RPMI8226 (cell line): ENCODE results near the gene MCU.
"Not testable (repeated sequence)": the region's sequence is repeated elsewhere in the genome, so short reads cannot be mapped to it uniquely, and the experiment has no call there.

ENCODE experiments used
- DNase-seq: peaks from one replicate; pipeline ENCODE4 v3.0.0-alpha.2; 2015

The MCU gene

GRCh38 chr10:72765051-72765745 lies 73.3 kb downstream of the MCU start:
- no peak for DNase-seq

GRCh38 chr10:72771195-72771594 lies 79.3 kb downstream of the MCU start:
- not testable (repeated sequence) for DNase-seq

GRCh38 chr10:72772031-72772430 lies 80.1 kb downstream of the MCU start:
- DNase-seq, result no peak

GRCh38 chr10:72779874-72780273 lies 87.9 kb downstream of the MCU start:
- no peak for DNase-seq

- no peak for DNase-seq
Observed at GRCh38 chr10:72782649-72783330, 90.8 kb downstream of the MCU start.

- DNase-seq, result no peak
Observed at GRCh38 chr10:72783410-72783833, 91.5 kb downstream of the MCU start.

- DNase-seq, result no peak
Observed at GRCh38 chr10:72784551-72785351, 92.8 kb downstream of the MCU start.

- DNase-seq, result no peak
Observed at GRCh38 chr10:72785409-72785808, 93.5 kb downstream of the MCU start.

- DNase-seq, result no peak
Observed at GRCh38 chr10:72790216-72790990, 98.5 kb downstream of the MCU start.

GRCh38 chr10:72792288-72792687 lies 100.3 kb downstream of the MCU start:
- no peak for DNase-seq

- no peak for DNase-seq
Observed at GRCh38 chr10:72793752-72794151, 101.8 kb downstream of the MCU start.

GRCh38 chr10:72794260-72794659 lies 102.3 kb downstream of the MCU start:
- DNase-seq, result no peak

- no peak for DNase-seq
Observed at GRCh38 chr10:72796042-72796441, 104.1 kb downstream of the MCU start.

GRCh38 chr10:72796538-72796937 lies 104.6 kb downstream of the MCU start:
- DNase-seq, result no peak

GRCh38 chr10:72800000-72800740 lies 108.2 kb downstream of the MCU start:
- DNase-seq, result no peak

- DNase-seq, result no peak
Observed at GRCh38 chr10:72800741-72801092, 108.8 kb downstream of the MCU start.

- no peak for DNase-seq
Observed at GRCh38 chr10:72801263-72801868, 109.4 kb downstream of the MCU start.

- no peak for DNase-seq
Observed at GRCh38 chr10:72802332-72802731, 110.4 kb downstream of the MCU start.

GRCh38 chr10:72802763-72803505 lies 111.0 kb downstream of the MCU start:
- DNase-seq, result no peak

- DNase-seq, result no peak
Observed at GRCh38 chr10:72808001-72808400, 116.1 kb downstream of the MCU start.

- DNase-seq, result no peak
Observed at GRCh38 chr10:72809006-72809405, 117.1 kb downstream of the MCU start.
